ENCODE data around the gene SH3GL3. TPM values are rescaled to one million over a fixed set of nuclear protein-coding genes. Genes with fewer than 3 reads are reported as not detected.

The SH3GL3 gene
- total RNA-seq, 2 experiments from 2014 or later: not detected

- no peak overlapping the region for H3K27ac Mint-ChIP-seq
- intact Hi-C loops (cut with DNase I, micrococcal nuclease): no loop called here
Measured at GRCh38 chr15:83515164-83515563, 68.0 kb downstream of the SH3GL3 start.

GRCh38 chr15:83516935-83517334 is 69.8 kb downstream of the SH3GL3 start:
- no peaks in the 10 kb centered on the region for H3K36me3 ChIP-seq (ENCODE audit: insufficient read depth, low read length)
- H3K27me3 ChIP-seq (ENCODE audit: control insufficient read depth in 1 of 2, insufficient read depth in 2 of 2, low read length in 2 of 2): peaks cover 0 to 2% of the 10 kb centered on the region in 2 experiments
- no peaks in the 10 kb centered on the region for H3K9me3 ChIP-seq (ENCODE audit: control insufficient read depth in 1 of 2, insufficient read depth in 1 of 2, low read length in 2 of 2)
- H3K4me3 Mint-ChIP-seq: no peak overlapping the region
- no peaks in the 10 kb centered on the region for H3K9me3 Mint-ChIP-seq
- H3K4me1 ChIP-seq (ENCODE audit: insufficient read depth, low read length): no peaks in the 10 kb centered on the region
- DNase-seq (no peak), ATAC-seq (ENCODE audit: poor library complexity) (no peak)
- no peak overlapping the region for H3K27ac ChIP-seq (ENCODE audit: low read depth in 1 of 2, low read length in 2 of 2)
- no peaks in the 10 kb centered on the region for H3K4me1 Mint-ChIP-seq (ENCODE audit: low read depth)
- ChIA-PET CTCF (no interaction called here), POLR2A (no interaction called here)
- peaks cover 19% of the 10 kb centered on the region for H3K27me3 Mint-ChIP-seq
- H3K36me3 Mint-ChIP-seq (ENCODE audit: low read depth): no peaks in the 10 kb centered on the region
- no peak overlapping the region for H3K27ac Mint-ChIP-seq
- intact Hi-C loops (cut with DNase I, micrococcal nuclease): no loop called here
- TF ChIP-seq, protein P1, sequence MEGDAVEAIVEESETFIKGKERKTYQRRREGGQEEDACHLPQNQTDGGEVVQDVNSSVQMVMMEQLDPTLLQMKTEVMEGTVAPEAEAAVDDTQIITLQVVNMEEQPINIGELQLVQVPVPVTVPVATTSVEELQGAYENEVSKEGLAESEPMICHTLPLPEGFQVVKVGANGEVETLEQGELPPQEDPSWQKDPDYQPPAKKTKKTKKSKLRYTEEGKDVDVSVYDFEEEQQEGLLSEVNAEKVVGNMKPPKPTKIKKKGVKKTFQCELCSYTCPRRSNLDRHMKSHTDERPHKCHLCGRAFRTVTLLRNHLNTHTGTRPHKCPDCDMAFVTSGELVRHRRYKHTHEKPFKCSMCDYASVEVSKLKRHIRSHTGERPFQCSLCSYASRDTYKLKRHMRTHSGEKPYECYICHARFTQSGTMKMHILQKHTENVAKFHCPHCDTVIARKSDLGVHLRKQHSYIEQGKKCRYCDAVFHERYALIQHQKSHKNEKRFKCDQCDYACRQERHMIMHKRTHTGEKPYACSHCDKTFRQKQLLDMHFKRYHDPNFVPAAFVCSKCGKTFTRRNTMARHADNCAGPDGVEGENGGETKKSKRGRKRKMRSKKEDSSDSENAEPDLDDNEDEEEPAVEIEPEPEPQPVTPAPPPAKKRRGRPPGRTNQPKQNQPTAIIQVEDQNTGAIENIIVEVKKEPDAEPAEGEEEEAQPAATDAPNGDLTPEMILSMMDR (IDR thresholded peaks at IDR 0.05): no peak
- H3K4me3 ChIP-seq (ENCODE audit: low read length): no peak overlapping the region

More at GRCh38 chr15:83515164-83515563, 68.0 kb downstream of the SH3GL3 start:
- no peaks in the 10 kb centered on the region for H3K36me3 ChIP-seq (ENCODE audit: insufficient read depth, low read length)
- H3K27me3 Mint-ChIP-seq: peaks cover 9% of the 10 kb centered on the region
- peaks cover 0 to 2% of the 10 kb centered on the region in 2 experiments for H3K27me3 ChIP-seq (ENCODE audit: control insufficient read depth in 1 of 2, insufficient read depth in 2 of 2, low read length in 2 of 2)
- POLR2A ChIA-PET: no interaction called here
- no peak overlapping the region for H3K4me3 ChIP-seq (ENCODE audit: low read length)
- H3K9me3 Mint-ChIP-seq: no peaks in the 10 kb centered on the region
- DNase-seq (no peak), ATAC-seq (ENCODE audit: poor library complexity) (no peak)
- H3K4me3 Mint-ChIP-seq: no peak overlapping the region
- H3K36me3 Mint-ChIP-seq (ENCODE audit: low read depth): no peaks in the 10 kb centered on the region
- H3K27ac ChIP-seq (ENCODE audit: low read depth in 1 of 2, low read length in 2 of 2): no peak overlapping the region
- no peaks in the 10 kb centered on the region for H3K4me1 ChIP-seq (ENCODE audit: insufficient read depth, low read length)
- no peaks in the 10 kb centered on the region for H3K4me1 Mint-ChIP-seq (ENCODE audit: low read depth)
- no peaks in the 10 kb centered on the region for H3K9me3 ChIP-seq (ENCODE audit: control insufficient read depth in 1 of 2, insufficient read depth in 1 of 2, low read length in 2 of 2)
- TF ChIP-seq, protein P1 (IDR thresholded peaks at IDR 0.05): no peak
- CTCF ChIA-PET: no interaction called here

GRCh38 chr15:83526319-83526718 is 79.2 kb downstream of the SH3GL3 start:
- Histone ChIP-seq H3K4me3 (ENCODE audit: low read length) (no peak overlapping the region), H3K9me3 (ENCODE audit: control insufficient read depth in 1 of 2, insufficient read depth in 1 of 2, low read length in 2 of 2) (peaks cover 17 to 25% of the 10 kb centered on the region in 2 experiments), H3K4me1 (ENCODE audit: insufficient read depth, low read length) (no peaks in the 10 kb centered on the region), H3K27ac (ENCODE audit: low read depth in 1 of 2, low read length in 2 of 2) (no peak overlapping the region), H3K36me3 (ENCODE audit: insufficient read depth, low read length) (no peaks in the 10 kb centered on the region), H3K27me3 (ENCODE audit: control insufficient read depth in 1 of 2, insufficient read depth in 2 of 2, low read length in 2 of 2) (no peaks in the 10 kb centered on the region)
- H3K27me3 Mint-ChIP-seq: peaks cover 12% of the 10 kb centered on the region
- no peak for ATAC-seq (ENCODE audit: poor library complexity)
- TF ChIP-seq, protein P1 (IDR thresholded peaks at IDR 0.05): no peak
- intact Hi-C loops (cut with DNase I, micrococcal nuclease): no loop called here
- no peak overlapping the region for H3K4me3 Mint-ChIP-seq
- H3K27ac Mint-ChIP-seq: no peak overlapping the region
- peaks cover 7% of the 10 kb centered on the region for H3K9me3 Mint-ChIP-seq
- DNase-seq: no peak
- H3K4me1 Mint-ChIP-seq (ENCODE audit: low read depth): no peaks in the 10 kb centered on the region
- POLR2A ChIA-PET: no interaction called here
- CTCF ChIA-PET: no interaction called here
- no peaks in the 10 kb centered on the region for H3K36me3 Mint-ChIP-seq (ENCODE audit: low read depth)
